SHP77 treated with DMSO at 0.1 percent for 48 hours (cell line): ENCODE results near the gene ZNF362.
"Not testable (repeated sequence)": the region's sequence is repeated elsewhere in the genome, so short reads cannot be mapped to it uniquely, and the experiment has no call there.

ENCODE experiments used
- DNase-seq: peaks from one replicate; lab custom pipeline; 2025; lab: John Stamatoyannopoulos, UW

Gene ZNF362, protein sequence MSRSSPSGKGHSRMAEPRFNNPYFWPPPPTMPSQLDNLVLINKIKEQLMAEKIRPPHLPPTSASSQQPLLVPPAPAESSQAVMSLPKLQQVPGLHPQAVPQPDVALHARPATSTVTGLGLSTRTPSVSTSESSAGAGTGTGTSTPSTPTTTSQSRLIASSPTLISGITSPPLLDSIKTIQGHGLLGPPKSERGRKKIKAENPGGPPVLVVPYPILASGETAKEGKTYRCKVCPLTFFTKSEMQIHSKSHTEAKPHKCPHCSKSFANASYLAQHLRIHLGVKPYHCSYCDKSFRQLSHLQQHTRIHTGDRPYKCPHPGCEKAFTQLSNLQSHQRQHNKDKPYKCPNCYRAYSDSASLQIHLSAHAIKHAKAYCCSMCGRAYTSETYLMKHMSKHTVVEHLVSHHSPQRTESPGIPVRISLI

DNA sequence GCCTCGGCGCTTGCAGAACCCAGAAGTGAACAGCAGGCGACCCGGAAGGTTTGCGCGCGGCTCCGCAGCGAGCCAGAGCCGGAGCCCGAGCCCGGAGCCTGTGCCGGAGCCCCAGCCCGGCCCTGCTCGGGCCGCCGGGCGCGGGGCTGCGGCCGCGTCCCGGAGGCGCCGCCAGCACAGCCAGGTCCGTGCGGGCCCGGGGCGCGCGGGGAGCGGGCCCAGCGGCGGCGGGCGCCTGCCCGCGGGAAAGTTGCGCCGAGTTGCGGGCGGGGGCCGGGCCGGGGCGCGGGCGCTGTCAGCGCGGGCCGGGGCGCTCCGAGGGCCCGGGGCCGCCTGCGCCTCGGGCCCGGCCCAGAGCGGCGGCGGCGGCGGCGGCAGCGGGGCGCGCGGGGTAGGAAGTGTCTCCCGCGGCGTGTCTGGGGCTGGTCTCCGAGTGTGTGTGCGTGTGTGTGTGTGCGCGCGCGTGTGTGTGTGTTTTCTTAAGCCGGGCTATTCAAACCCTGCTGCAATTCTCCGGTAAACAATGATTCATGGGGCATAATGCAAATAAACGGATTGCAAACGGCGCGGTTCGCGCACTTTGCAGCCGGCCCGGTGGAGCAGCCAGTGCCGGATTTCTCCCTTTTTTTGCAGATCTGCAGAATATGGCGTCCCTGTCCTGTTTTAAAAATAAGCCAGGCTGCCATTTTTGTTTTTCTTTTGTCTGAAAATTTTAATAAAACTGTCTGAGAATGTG is at the start of gene ZNF362:
Gene ZNF362, plus strand, starts transcription at position 22 of the 736 bp plus-strand sequence. CDS start 14,083 bp downstream, outside the sequence.
- DNase-seq, result peak; percentile 57

DNA sequence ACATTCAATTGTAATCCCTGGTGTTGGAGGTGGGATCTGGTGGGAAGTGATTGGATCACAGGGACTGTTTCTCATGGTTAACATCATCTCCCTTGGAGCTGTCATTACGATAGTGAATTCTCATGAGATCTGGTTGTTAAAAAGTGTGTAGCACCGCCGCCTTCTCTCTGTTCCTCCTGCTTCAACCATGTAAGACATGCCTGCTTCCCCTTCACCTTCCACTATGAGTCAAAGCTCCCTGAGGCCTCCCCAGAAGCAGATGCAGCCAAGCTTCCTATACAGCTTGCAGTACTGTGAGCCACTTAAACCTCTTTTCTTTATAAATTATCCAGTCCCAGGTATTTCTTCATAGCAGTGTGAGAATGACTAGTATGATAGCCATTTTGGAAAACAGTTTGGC is 44.3 kb upstream of the ZNF362 start:
- DNase-seq, result no peak

DNA sequence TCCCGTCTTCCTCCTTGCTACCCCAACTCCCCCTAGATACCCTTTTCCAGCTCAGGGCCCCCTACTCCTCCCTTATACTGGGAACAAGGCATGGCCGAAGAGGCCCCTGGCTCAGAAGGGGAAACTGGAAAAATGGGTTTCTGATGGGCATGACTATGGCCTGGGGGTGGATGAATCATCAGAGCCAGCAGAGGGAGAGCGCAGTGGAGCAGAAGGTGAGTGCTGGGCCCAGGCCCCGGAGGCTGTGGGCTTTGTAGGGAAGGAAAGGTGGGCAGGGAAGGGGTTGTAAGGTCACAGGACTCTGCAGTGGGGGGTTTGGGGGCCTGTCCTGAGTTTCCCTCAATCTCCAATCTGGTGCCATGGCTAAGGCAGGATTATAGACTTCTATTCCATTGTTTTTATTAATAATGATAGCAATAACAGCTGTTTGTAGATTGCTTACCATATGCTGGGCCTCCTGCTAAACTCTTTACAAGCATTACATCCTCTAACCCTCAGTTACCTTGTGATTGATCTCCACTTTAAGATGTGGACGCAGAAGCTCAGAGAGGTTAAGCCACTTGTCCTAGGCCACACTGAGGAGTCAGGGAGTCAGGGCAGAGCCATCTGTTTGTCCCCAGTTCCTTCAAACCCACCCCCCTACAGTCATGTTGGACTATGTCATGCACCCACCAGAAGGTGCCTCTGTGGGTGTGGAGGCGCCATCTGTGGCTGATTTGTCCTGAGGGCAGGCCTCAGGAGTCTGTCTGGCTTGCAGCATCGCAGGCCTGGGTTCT is 36.2 kb upstream of the ZNF362 start:
- no peak for DNase-seq

DNA sequence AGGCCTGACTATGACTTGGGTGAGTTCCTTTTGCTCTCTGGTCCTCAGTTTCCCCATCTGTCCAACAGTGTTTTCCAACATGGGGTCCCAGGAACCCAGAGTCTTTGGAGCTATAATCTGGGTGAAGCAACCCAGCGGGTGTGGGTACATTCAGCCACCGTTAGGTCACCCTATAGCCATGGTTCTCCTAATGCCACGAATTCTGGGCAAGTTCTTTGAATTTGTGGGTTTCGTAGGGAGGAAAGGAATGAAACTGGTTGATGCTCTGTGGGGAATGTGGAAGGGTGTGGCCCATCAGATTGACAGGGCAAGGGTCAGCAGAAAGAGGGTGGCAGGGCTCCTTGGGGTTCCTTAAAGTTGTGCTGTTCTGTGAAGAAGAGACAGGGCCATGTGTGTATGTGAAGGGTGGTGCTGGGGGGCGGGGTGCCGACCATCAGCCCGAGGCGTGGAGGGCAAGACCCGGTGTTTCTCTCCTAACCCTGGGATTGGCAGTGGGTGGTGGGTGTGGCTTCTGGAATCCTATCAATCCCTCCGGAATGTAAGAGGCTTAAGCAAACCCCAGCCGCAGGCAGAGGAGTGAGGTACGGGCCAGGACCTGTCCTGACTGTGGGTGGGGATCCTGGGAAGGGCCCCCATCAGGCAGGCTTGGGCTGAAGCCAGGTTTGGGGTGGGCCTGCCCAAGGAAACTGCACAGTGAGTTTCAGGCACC is 35.5 kb upstream of the ZNF362 start:
- DNase-seq, result no peak

DNA sequence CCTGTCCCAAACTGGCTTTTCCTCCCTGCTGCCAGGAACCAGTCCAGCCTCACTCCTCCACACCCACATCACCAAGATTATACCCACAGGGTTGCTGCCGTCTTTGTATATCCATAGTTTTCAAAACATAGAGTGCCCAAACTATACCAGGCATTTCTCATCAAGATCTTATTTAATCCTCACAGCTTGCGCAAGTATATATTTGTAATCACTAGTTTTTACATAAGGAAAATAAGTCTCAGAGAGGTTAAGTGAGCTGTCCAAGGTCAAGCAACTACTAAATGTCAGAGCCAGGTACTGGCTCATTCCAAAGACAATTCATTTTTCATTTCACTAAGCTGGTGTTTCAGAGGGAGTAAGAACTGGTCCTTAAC is 34.9 kb upstream of the ZNF362 start:
- DNase-seq, result no peak

DNA sequence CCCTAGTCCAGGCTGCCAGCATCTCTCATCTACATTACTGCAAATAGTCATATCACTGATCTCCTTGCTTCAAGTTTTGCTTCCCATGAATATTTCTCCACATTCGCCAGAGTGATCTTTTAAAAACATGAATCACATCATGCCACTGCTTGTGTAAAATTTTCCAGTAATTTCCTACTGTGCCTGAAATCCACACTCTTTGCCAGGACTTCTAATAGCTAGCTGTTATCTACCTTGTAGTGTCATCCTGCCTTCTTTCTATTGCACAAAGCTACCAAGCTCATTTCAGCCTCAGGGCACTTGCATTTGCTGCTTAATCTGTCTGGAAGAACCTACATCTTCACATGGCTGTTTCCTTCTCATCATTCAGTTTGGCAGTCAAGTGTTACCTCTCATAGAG is 33.9 kb upstream of the ZNF362 start:
- DNase-seq, result no peak

DNA sequence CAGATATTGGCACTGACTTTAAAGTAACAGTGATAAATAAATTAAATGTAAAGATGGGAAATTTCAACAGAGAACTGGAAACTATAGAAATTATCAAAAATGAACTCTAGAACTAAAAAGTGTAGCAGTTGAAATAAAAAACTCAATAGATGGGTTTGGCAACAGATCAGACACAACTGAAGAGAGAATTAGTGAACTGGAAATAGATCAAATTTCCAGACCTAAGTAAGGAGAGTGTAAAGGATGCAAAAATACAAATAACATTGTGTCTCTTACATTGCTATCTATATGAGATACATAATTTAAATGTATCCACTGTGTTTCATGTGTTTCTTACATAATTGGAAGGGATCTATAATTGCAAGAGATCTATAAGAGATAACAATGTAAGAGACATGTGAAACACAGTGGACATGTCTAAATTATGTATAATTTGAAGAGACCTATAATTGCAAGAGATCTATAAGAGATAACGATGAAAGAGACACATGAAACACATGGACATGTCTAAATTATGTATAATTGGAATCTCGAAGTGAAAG is 32.1 kb upstream of the ZNF362 start:
- no peak for DNase-seq

DNA sequence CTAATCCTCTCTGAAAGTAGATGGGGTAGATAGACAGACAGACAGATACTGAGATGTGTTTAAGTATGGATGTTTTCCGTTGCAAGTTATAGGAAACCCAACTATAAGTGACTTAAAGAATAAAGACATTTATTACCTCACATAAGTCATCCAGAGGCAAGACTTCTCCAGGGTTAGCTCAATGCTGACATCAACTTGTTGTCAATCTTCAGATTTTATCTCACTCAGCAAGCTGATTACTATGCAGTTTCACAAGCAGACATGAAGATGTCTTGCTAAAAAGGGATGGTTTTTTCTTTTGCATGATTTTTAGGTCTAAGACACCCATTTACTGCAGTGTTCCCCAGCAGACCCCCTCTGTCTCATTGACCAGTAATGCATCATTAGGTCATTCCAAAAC is 30.7 kb upstream of the ZNF362 start:
- no peak for DNase-seq

DNA sequence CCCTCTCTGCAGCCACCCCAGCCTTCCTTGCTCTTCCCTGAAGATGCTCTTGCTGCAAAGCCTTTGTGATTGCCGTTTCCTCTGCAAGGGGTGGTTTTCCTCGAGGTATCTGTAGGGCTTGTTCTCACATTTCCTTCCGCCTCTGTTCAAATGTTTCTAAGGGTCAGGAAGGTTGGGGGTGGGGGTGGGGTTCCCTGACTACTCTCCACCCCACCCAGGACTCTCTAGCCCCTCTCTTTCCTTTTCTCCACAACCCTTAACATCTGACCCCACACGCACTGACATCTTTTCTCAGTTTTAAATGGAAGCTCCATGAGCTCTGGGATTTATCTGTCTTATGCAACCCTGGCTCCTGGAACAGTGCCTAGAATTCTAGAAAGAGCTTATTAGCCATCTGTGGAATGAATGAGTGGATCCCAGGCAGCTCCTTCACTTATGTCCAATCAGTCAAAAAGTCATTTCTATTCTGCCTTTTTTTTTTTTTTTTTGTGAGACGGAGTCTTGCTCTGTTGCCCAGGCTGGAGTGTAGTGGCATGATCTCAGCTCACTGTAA is 27.3 kb upstream of the ZNF362 start:
- DNase-seq, result no peak

DNA sequence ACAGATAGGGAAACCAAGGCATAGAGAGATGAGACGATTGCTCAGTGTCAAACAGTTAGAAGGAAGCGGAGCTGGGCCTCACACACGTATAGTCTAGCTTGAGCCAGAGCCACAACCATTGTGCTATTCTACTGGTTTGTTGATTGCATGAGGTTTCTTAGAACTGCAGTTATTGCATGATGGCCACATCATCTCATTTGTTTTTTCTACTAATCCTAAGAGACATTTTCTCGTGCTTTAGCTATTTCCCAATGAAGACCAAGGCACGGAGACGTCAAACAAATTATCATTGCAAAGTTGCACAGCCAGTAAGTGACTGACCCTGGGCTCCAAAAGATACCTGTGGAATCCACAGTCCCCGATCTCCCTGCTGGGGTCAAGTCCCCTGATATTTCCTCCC is 25.1 kb upstream of the ZNF362 start:
- DNase-seq, result no peak

DNA sequence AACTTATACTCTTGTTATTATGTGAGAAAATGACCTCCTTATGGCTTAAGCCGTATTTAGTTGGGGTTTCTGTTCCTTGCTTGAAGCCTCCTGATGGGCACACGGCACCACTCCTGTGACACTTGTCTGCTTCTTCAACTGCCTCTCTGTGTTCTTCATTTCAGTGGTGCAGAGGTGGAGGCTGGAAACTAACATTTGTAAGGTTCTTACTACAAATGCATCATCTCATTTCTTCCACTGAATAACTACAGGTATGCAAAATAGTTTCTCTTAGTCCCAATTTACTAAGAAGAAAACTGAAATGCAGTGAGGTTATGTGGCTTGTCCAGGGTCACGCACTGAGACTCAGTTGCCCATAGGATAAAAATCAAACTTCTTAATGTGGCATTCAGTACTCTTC is 23.6 kb upstream of the ZNF362 start:
- no peak for DNase-seq

DNA sequence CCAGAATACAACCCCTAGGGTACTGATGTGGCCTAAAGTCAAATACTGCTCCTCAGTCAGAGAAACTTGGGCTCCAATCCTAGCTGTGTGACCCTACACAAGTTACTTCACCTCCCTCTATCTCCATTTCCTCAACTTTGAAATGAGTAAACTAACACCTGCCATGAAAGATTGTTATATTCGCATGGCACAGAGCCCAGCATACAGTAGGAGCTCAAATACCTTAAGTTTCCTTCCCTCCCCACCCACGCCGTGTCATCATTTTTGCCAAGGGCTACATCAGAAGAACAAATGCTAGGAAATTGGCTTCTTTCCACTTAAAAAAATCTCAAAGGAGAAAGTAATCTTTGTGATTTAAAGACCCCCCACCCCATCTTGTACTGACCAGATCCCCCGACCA is 22.2 kb upstream of the ZNF362 start:
- no peak for DNase-seq

DNA sequence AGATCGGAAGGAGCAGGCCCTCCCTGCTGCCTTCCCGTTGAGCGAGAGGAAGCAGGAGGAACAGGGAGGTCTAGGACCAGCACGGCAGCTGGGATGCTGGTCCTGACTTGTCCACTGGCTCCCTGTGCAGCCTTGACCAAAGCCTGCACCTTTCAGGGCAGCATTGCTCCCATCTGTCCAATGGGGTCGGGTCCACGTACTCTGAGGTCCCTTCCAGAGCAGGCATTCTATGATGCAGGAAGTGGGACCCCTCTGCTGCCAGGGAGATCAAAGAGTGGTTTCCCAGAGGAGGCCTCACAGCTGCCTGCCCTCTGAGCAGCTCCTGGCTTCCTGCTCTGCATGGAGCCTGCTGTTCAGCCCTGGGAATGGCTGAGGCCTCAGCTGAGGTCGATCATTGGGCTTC is 21.7 kb upstream of the ZNF362 start:
- DNase-seq, result no peak

DNA sequence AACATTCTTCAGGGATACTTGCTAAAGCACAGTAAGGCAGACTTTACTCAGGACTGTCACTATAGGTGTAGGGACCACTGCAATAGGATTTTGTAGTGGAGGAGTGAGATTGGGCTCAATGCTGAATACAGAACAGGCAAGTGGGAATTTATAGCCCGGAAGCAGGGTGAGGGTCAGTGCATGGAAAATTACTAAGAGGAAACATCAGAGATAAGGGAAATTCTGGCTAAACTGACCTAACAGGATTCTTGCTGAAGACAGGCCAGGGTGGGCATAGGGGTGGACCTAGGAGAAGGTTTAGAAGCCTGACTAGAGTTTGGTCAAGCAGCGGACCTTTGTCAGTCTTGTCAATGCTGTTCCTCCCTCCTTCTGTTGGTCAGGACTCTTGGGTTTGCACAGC is 20.8 kb upstream of the ZNF362 start:
- no peak for DNase-seq

DNA sequence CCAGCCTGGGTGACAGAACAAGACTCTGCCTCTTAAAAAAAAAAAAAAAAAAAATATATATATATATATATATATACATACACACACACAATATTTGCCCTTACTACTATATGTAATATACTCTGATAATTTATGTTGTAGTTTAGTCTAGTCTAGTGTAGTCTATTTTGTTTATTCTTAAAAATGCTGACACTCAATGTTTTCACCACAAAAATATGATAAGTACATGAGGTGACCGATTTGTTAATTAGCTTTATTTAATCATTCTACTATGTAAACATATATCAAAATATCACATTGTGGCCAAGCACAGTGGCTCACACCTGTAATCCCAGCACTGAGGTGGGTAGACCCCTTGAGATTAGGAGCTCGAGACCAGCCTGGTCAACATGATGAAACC is 19.8 kb upstream of the ZNF362 start:
- DNase-seq, result no peak

DNA sequence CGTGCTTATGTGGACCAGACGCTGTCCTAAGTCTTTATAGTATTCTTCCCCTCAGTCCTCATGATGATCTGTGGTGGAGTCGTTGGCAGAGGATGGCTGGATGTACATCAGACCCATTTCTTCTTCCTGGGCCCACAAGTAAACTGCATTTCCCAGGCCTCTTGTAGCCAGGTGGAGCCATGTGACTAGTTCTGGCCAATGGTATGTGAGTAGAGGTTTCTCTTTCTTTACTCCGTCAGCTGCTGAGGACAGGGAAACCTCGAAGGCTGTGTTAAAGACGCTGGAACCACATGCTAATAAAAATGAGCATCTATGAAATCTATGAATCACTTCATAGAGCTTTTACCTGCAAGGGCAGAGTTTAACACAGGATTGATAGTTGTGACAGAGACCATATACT is 18.7 kb upstream of the ZNF362 start:
- DNase-seq, result no peak

DNA sequence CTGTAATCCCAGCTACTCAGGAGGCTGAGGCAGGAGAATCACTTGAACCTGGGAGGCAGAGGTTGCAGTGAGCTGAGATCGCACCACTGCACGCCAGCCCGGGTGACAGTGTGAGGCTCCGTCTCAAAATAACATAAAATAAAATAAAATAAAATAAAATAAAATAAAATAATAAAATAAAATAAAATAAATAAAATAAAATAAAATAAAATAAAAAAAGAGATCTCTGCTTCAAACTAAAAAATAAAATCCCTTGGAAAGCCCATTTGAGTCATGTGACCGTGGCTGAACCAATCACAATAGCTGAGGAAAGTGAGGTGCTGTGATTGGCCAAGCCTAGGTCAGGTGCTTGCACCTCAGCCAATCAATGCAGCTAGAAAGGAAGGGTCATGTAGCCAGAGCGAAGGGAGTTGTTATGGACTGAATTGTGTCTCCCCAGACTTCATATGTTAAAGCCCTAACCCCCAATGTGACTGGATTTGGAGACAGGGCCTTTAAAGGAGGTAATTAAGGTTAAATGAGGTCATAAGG is 18.0 kb upstream of the ZNF362 start:
- DNase-seq, result not testable (repeated sequence)

DNA sequence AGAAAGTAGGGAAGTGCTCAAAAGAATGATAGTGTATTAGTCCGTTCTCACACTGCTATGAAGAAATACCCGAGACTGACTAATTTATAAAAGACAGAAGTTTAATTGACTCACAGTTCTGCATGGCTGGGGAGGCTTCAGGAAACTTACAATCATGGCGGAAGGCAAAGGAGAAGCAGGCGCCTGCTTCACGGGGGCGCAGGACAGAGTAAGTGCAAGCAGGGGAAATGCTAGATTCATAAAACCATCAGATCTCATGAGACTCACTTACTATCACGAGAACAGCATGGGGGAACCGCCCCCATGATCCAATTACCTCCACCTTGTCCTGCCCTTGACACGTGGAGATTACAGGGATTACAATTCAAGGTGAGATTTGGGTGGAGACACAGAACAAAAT is 16.9 kb upstream of the ZNF362 start:
- DNase-seq, result not testable (repeated sequence)

DNA sequence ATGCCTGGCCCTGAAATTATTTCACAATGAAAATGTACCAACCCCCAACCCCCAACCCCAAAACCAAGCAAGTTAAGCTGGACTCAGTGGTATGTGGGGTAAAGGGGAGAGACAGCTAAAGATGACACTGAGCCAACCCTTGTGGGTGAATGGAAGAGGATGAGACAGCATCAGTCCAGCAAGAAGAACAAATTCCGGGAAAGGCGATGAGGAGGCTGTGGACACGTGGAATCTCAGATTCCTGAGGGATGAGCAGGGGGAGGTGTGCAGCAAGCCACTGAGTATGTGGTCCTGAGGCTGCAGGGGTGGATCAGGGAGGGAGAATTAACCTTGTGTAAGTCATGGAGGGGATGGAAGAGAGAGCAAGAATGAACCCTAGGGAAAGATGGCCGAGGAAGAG is 14.4 kb upstream of the ZNF362 start:
- no peak for DNase-seq

DNA sequence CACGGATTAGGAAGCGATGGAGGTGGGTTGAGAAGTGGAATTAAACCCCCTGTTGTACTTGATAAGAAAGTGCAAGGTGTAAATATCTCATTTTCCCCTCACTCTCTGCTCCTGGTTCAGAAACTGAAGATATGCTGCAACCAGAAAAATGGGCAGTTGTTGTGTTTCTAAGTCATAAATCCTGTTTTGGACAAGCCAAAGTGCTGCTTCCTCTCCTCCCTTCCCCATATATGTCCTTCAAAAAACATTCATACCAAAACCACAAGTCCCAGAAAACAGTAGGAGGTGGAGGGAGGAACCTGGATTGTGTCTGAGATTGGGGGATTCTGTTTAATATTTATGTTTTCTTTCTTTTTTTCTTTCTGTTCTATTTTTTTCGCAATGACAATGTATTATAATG is 13.6 kb upstream of the ZNF362 start:
- DNase-seq, result no peak

DNA sequence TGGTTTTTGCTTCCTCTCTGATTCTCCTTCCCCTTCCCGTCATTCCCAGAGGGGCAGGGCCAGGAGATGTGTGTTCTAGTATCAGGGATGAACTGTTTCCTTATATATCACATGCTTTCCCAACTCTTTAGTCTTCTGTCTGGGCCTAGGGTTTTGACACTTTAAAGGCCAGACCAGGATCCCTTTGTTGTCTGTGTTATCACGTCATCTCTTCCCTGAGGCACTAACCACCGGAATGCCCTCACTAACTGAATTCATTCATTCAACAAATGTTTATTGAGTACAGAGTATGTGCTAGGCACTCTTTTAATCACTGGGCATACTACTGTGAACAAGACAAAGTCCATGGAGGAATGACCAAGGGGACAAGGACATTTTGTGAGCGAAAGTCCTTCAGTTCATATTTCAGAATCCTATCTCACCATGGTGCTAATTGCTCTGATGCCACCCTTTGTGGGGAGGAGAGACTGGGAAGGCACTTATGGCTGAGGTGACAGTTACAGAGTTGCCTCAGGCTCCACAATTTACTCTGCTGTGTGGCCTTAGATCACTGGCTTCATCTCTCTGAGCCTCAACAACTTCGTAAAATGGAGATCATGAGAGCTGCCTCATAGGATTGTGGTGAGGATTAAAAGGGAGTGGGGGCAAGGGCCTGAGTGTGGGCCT is 12.0 kb upstream of the ZNF362 start:
- no peak for DNase-seq
